Loucy (cell line): Measurements from ENCODE around the gene NTN1.

ENCODE experiments used
- CTCF ChIP-seq: fragments of 200-600 bp; sonication (generic); conservative IDR thresholded peaks from 2 replicates; pipeline ENCODE4 v1.5.1; 2014; ENCODE audit warnings: mild to moderate bottlenecking, antibody characterized with exemption, low read length
- EZH2phosphoT487 ChIP-seq: fragments of 200-600 bp; IDR thresholded peaks from 2 replicates; pipeline ENCODE4 v1.6.1; 2018; ENCODE audit warnings: antibody characterized with exemption, mild to moderate bottlenecking, moderate library complexity, borderline replicate concordance

DNA sequence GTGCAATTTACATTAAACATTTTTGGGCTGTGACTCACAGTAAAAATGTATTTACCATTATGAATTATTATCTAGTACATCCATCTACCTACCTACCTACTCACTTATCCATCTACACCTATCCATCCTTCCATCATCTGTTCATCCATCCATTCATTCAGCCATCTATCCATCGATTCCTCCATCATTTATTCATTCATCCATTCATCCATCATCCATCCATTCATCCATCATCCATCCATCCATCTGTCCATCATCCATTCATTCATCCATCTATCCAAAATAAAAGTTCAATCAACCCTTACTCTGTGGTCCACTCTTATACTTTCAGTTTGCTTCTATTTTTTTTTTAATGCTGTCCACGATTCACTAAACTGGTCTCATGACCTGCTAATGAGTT, 118.4 kb downstream of the NTN1 start:
- TF ChIP-seq CTCF (no peak), EZH2phosphoT487 (no peak)
